ENCODE results near the gene CTBP1.

CTBP1 gene

DNA sequence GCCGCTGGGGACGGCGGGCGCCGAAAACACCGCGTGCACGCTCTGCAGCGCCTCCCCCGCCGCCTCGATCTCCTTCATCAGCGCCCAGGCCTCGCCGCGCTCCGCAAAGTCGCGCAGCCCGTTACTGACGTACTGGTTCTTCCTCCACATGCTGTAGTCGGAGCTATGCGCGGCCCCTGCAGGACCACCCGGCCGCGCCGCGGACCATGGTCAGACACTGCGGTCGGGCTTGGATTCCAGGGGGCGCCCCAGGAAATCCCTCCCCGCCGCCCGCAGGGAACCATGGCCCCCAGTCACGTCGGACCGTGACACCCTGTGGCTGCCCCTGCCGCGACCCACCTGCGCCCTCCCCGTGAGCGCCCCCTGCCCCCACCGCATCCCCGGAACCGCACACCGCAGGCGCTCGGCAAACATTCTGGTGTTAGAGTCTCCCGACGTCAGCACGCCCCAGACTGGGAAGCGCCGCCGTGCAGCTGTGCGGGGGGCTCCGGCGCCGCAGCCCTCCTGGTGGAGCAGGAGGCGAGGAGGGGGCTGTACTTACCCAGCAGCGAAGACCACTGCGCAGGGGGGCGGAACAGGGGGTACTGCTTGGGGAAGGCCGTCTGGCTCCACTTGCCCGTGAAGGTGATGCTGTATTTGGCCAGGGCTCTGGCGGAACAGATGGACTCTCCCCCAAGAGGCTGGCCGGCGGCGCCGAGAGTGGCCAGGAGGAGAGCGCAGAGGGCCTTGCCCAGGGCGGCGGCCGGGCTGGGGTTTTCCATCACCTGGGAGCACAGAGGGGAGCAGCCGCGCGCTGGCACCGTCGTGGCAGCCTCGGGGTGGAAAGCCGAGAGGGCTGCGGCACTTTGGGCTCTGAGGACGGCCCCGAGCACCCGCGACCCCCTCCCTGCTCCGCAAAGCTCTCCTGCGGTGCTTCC, 77.4 kb downstream of the CTBP1 start:
- peak; percentile 50 for DNase-seq

DNA sequence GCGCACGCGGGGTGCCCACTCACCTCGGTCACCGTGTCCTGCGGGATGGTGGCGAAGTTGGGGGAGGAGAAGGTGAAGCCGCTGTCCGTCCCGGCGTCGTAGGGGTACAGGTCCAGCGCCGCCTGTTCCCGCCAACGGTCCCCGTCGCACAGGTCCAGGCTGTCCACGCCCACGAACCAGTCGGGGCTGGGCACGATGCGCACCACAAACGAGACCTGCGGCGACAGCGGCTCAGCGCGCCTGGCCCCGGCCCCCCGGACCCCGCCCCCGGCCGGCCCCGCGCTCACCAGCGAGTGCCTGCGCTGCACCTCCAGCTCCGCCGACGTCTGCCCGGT, 78.0 kb downstream of the CTBP1 start:
- no peak for DNase-seq

DNA sequence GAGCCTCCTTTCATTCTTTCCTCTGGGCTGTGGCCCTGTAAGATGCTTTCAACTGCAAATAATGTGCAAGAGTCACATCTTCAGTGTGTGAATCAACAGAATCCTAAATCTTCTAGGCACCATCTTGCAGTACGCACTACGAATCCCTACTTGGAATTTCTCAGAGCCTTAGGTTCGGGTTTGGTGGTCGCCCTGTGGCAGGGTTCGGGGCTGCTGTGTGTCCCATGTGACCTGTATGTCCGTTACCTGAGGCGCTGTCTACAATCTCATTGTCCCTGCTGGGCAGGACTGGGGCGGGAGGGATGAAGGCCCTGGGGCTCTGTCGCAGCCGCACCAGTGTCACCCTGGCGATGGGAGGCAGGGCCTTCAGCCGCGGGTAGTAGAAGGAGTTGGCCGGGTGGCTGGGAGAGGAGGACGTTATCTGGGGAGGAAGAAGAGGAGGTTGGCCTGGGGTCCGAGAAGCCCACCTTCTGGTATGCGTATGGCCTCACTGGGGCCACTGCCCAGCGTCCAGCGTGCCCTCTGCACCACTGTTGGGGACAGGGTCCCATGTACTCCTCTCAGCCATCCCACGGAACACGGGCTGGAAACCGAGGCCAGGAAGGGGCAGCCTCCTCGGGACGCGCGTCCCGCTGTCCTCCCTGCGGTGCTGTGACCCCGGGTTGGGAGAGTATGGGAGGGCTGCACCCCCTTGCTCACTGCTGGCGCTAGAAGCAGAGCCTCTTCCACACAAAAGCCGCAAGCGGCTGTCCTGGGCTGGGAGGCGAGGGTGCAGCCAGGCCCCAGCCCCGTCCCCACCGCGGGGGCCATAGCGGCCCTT, 78.6 kb downstream of the CTBP1 start:
- DNase-seq: no peak

DNA sequence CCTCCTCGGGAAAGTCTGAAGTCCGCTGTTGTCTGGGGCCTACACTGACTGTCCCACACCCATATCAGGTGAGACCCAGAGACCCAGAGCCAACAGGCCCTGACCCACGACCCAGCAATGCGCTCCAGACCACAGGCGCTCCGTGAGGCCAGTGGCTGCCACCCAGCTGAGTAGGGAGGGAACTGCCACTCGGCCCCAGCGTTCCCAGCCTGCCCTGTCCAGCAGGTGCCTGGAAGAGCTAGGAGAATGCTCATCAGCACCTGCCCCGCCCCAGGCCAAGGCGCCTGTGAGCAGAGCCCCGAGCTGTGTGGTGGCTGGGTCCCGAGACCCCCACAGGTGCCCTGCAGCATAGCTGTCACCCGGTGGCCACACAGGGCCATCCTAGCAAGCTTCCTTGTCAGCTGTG, 79.2 kb downstream of the CTBP1 start:
- DNase-seq: no peak

DNA sequence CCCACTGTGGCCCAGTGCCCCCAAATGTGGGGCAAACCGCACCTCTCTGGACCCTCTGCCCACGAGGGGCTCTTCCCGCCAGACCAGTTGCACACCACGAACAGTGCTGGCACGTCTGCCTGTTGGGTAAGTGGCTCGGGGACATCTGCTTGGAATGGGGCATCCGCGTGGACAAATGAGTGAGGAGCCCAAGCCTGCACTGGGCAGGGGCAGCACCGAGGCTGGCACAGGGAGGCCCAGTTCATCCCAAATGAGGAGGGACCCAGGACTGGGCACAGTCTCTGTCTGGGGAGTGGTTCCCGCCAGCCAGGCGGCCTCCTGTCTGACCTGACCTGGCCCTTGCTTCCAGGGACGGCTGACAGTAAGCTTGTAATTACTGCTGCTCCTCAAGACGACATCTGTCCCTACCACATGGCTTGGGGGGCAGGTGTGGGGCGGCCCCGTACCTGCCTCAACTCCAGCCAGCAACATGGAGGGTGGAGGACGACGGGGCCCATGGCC, 79.7 kb downstream of the CTBP1 start:
- no peak for DNase-seq

DNA sequence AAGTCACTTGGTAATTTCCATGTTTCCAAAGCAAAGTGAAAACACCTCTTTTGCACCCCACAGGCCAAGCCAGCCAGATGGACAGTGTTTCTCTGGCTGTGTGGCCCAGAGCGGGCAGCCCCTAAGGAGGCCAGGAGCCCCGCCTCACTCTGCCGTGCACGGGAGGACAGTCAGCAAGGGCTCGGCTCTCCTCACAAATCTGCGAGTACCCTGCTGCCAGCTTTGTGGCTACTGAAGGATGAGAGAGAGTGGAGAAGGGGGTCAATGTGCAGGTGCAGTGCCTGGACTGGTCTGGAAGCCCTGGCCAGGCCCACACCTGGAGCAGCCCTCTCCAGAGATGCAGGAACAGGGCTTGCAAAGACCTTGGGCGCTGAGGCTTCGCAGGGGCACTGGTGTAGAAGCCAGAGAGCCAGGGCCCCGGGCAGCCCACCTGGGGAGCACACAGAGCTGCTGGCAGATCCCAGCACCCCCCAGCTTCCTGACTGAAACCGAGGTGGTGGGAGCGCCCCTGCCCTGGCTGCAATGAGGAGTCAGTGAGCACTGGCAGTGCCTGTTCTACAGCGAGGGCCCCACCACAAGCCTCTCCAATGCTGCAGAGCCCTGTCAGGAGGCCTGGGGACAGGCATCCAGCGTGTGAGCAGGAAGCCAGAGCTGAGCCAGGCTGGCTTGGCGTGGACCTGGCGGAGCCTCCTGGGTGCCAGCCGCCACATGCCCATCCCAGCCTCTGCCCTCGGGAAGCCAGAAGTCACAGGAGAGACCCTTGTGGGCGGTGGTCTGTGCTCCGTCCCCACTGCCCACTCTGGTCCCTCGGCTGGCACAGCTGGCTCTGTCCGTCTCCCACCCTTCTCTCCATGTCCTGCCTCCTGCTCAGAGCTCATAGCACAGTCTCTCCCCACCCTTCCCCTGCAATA, 80.5 kb downstream of the CTBP1 start:
- no peak for DNase-seq

DNA sequence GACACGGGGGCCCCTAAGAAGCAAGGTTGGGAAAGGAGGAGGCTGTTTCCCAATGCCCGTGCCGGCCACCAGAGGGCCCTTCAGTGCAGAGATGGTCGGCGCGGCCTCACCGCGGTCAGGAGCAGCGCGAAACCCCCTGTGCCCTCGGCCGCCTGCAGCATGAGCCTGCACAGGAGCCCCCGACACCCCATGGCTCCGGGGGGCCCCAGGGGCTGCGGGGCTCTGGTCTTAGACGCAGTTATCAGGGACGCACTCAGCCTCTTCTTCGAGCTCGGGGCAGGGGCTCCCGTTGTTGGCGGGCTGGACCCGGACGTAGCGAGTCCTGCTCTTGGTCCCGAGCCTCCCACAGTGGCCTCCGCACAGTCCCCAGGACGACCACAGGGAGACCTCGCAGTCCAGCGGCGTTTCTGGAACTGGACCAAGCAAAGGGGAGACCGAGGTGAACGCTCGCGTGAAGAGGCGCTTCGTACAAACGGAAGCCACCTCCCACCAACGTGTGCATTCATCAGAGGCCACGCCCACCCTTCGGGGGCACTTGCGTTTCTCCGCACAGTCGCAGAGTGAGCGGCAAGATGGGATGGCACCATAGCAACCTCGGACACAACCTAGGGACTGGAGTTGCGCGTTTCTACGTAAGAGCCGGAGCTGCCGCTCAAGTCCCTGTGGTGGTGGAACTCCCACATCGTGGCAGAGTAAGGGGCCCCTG, 81.5 kb downstream of the CTBP1 start:
- DNase-seq: peak; percentile 91

DNA sequence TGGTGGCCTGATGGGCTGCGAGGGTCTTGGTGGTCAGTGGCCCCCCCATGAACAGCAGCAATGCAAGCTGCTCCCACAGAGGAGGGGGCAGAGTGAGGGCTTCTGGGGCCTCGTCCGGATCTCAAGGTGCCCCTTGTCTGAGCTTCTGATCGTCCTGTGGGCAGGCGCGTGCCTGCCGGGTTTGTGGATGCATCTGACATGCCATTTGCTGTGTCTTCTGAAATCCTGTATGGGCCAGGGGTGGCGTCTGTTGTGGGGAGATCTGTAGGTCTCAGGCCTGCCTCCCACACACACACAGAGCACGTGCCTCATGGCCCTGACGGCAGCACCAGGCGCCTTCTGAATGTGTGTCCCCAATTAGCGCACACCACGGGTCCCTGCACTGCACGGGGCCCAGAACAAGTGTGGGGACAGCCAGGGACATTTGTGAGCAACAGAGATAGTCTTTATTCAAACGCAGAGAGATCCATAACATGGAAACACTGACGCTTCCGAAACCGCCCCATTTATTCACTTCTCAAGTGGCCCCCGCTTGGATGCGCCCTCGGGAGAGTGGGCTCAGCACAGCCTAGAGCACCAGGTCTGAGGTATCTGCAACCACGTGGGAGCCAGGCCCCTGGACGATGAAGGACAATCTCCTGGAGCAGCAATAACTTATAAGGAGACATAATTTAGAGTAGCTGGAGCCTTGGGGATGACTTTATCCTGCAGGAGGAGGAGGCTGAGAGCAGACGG, 82.3 kb downstream of the CTBP1 start:
- DNase-seq: no peak

DNA sequence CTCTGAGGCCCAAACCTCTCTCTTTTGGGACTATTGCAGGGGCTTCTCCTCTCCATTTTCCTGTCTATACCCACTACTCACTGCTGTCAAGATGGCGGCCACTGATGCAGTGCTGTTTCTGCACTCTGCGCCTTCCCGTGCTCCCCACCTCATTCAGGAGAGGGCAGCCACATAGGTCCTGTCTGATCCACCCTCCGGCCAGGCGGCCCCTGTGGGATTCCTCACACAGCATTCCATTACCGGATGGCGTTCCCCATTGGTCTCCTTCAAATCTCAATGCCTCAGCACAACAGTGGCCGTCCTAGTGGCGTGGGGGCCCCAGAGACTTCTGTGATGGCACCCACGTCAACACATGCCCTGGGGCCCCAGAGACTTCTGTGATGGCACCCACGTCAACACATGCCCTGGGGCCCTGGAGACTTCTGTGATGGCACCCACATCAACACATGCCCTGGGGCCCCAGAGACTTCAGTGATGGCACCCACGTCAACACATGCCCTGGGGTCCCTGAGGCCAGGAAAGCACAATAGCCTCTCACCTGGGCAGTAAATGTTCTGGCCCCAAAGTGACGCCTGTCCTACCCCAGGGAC, 83.9 kb downstream of the CTBP1 start:
- no peak for DNase-seq

DNA sequence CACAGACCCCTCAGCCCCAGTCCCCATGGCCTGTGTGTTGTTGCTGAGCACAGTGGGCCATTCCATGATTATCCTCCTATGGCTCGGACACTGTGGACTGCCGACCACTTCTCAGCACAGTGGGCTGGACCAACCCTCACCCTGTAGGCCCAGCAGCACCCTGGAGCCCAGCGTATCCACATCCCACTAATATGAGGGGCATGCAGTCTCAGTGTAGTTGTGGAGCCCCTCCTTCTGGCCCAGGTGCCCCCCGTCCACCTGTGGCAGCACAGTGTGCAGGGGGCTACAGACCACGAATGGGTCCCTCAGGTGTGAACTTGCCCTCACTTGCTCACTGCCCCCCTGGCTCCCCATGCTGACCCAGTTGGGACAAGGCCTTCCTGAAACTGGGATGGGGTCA, 84.5 kb downstream of the CTBP1 start:
- no peak for DNase-seq

DNA sequence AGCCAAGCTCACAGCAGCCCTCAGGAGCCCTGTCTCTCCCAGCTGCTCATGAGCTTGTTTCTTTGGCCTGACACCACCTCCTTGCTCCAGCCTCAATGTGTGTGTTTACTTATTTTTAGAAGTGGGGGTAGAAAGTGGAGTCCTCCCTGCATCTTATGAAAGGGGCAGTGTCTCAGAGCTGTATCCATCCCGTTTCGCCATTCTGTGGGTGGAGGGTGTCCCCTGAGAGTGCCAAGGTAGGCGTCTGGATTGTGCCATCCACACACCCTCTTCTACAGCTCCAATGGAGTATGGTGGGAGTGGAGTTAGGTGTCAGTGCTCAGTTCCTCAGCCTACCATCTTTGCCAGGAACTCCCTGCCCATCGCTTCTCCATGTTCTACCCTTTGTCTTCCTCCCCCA, 84.9 kb downstream of the CTBP1 start:
- DNase-seq: no peak
